GM21381 (cell line): Measurements from ENCODE around the gene FAF2.
A peak's percentile ranks its signal among the peaks of the same experiment; 100 is the strongest.
"Not testable (repeated sequence)": the region's sequence is repeated elsewhere in the genome, so short reads cannot be mapped to it uniquely, and the experiment has no call there.

ENCODE experiments used
- ATAC-seq: cut with Tn5 transposase; IDR thresholded peaks from one replicate; pipeline ENCODE4 v1.9.1; 2021; ENCODE audit warnings: mild to moderate bottlenecking, moderate library complexity; ENCODE audit not compliant: unreplicated experiment

The FAF2 gene

DNA sequence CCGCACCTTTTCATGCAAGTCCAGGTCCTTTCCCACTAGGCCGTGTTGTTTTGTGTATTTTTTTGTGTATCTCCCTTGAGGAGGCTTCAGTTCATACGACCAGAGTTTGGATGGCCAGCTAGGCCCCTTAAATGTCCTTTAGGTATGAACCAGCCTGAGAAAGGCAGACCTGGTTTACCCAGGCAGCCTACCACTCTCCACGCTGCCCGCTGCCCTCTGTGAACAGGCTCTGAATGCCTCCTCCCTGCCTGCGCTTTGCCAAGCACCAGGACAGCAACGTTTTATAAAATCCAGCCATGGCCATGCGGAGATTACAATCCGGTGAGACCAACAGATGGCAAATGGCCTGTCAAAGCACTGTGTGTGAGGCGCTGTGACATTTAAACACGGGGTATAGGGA, 31.2 kb upstream of the FAF2 start:
- ATAC-seq: no peak

DNA sequence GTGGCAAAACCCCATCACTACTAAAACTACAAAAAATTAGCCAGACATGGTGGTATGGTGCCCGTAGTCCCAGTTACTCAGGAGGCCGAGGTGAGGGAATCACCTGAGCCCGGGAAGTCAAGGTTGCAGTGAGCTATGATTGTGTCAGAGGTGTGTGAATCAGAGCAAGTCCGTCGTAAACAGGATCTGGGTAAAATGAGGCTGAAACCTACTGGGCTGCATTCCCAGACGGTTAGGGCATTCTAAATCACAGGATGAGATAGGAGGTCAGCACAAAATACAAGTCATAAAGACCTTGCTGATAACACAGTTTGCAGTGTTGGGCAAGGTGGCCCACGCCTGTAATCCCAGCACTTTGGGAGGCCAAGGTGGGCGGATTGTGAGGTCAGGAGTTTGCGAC, 29.9 kb upstream of the FAF2 start:
- no peak for ATAC-seq

DNA sequence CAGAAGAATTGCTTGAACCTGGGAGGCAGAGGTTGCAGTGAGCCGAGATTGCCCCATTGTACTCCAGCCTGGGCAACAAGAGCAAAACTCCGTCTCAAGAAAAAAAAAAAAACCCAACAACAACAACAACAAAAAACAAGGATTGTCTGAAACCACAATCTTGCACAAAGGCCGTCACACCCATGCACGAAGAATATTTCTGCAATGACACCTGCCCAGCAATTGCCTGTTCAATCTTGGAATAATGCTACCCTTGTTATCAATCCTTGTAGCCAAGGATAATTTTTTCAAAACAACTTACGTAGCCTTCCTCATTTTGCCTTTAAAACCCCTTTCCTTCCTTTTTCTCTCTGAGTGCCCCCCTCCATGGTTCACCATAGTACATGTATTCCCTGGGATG, 28.1 kb upstream of the FAF2 start:
- no peak for ATAC-seq

DNA sequence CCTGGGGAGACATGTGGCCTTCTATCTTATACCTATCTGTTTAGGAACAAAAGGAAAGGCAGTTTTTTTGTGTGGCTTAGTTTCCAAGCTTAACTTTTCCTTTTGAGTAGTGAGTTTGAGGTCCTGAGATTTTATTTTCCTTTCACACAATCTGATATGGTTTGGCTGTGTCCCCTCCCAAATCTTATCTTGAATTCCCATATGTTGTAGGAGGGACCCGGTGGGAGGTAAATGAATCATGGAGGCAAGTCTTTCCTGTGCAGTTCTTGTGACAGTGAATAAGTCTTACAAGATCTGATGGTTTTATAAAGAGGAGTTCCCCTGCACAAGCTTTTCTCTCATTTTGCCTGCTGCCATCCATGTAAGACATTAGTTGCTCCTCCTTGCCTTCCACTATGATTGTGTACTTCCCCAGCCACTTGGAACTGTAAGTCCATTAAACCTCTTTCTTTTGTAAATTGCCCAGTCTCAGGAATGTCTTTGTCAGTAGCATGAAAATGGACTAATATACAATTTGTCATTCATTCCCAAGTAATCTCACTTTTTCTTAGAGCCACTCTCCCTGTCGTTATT, 27.1 kb upstream of the FAF2 start:
- ATAC-seq: no peak

DNA sequence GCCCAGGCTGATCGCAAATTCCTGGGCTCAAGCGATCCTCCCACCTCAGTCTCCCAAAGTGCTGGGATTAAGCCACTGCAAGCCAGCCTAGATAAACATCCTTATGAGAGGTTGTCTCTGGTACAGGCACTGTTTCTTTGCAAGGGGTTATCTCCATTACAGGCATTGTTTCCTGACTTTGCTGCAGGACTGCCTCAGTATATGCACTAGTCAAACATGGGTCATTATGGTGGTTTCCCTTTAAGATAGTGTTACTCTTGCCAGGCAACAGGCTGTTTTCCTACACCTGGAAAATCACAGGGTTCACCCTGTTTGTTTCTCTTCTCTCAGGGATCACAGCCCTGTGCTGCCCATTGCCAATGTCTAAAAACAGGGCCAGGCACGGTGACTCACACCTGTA, 24.0 kb upstream of the FAF2 start:
- ATAC-seq: no peak

DNA sequence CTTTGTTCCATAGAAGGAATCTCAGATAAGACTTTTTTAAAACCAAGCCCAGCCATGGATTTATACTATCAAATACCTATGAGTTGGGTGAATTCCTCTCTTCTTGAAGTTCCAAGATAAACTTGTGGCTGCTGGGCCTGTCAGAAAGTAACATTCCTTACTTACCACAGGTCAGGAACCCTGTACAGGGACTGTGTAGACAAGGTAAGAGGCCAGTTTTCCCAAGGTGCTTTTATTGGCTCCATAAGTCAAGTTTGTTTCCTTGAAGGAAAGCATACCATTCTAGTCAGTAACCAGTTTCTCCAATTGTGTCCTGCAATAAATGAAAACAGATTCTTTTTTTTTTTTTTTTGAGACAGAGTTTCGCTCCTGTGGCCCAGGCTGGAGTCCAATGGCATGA, 23.0 kb upstream of the FAF2 start:
- ATAC-seq: no peak

DNA sequence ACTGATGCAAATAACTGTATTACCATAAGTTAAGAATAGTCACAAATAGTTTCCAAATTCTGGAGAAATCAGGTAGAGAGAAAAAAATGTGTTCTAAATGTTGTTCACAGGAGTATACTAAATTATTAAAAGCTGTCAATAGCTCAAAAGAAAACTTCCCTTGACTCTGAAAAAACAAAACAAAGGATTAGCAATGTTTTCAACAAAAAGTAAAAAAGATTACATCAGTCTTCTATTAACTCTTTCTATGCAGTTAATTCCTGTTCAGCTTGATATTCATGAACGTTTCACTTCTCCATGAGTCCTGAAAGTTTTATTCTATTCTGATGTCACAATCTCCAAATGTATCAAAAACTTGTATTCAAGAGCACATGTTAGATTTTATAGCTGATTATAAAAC, 22.4 kb upstream of the FAF2 start:
- no peak for ATAC-seq

- ATAC-seq: no peak
These were observed 21.3 kb upstream of the FAF2 start for GRCh38 chr5:176426876-176427275.

DNA sequence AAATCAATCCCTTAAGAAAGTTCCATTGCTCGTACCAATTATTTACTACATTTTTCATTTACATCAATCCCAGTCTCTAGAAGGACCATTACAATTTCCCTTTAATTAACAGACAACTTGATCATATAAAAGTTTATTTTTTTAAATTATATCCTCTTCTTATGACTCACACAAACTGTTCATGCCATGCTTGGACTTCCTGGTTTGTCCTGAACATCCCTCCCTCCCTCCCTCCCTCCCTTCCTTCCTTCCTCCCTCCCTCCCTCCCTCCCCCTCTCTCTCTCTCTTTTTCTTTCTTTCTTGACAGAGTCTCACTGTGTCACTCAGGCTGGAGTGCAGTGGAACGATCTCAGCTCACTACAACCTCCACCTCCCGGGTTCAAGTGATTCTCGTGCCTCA, 20.2 kb upstream of the FAF2 start:
- no peak for ATAC-seq

DNA sequence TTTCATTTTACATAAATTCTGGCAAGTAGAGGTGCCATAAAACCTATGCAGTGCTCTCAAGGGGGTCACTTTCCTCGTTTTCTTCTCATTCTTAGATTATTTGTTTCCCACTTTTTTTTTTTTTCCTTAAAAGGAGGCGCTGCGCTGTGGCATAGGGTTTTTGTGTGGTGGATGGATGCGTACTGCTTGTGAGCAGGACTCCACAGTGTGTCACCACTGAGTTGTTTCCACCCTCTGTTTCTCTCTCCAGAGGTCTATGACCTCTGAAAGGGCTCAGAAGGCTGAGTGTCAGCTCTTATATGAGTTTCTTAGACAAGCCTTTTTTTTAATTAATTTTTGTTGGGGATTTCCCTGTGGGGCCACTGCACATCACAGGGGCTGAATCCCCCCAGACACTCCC, 18.2 kb upstream of the FAF2 start:
- ATAC-seq: no peak

- ATAC-seq: no peak
These were observed 15.5 kb upstream of the FAF2 start for GRCh38 chr5:176432707-176433106.

DNA sequence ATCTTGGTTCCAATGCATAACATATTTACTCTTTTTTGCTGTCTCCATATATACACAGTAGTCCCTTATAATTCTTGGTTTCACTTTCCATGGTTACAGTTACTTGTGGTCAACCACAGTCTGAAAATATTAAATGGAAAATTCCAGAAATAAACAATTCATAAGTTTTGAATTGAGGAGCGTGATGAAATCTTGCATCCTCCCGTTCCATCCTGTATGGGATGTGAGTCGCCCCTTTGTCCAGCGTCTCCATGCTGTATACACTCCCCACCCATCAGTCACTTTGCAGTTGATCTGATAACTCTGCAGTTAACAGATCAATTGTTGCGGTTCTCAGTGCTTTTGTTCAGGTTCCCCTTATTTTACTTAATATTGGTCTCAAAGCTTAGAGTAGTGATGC, 11.5 kb upstream of the FAF2 start:
- ATAC-seq: peak; percentile 64

DNA sequence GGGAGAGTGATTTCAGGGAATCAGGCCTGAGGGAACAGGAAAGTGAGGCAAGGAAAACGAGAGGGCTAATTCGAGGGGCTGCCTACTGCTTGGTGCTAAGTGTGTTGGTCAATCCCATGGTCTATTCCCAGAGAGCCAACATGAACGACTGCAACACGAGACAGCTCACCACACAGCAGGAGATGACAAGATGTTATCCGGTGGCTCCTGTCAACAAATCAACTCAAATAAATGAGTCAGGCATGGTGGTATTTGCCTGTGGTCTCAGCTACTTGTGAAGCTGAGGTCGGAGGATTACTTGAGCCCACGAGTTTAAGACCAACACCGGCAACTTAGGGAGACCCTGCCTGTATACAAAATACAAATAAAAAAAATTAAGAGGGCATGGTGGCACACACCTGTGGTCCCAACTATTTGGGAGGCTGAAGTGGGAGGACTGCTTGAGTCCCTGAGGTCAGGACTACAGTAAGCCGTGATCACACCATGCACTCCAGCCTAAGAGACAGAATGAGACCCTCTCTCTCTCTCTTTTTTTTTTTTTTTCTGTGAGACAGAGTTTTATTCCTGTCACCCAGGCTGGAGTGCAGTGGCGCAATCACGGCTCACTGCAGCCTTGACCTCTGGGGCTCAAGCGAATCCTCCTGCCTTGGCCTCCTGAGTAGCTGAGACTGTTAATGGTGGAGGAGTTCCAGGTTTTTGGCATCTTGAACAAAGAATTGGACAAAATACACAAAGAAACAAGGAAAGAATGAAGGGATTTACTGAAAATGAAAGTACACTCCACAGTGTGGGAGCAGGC, 9.0 kb upstream of the FAF2 start:
- ATAC-seq: no peak

GRCh38 chr5:176440927-176441706, 7.1 kb upstream of the FAF2 start:
- ATAC-seq: no peak

GRCh38 chr5:176441921-176442323, 6.3 kb upstream of the FAF2 start:
- ATAC-seq: no peak

DNA sequence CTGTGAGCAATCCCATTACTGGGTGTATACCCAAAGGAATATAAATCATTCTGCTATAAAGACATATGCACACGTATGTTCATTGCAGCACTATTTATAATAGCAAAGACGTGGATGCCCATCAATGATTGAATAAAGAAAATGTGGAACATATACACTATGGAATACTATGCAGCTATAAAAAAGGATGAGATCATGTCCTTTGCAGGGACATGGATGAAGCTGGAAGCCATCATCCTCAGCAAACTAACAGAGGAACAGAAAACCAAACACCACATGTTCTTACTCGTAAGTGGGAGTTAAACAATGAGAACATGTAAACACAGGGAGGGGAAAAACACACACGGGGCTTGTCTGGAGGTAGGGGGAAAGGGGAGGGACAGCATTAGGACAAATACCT, 5.3 kb upstream of the FAF2 start:
- not testable (repeated sequence) for ATAC-seq

GRCh38 chr5:176444742-176445141, 3.4 kb upstream of the FAF2 start:
- ATAC-seq: no peak

GRCh38 chr5:176446028-176446665, 2.0 kb upstream of the FAF2 start:
- no peak for ATAC-seq

- ATAC-seq: no peak
These were observed 1.1 kb upstream of the FAF2 start for GRCh38 chr5:176446884-176447590.

DNA sequence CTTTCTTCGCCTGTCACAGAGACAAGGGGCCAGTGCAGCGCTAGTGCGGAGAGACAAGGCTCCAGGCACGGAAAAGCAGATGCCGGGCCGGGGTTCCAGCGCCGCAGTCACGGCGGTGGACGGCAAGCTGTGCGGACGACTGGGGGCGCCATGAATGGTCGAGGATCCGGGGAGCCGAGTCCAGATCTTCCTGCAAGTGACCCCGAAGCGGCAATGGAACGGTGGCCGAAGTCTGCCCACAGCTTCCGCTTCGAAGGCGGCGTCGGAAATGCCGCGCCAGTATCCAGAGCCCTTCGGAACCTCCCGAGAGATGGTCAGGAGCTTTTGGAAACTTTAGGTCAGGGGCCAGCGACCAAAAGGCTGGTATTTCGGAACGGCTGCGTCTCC, 601 bp upstream of the FAF2 start:
- peak; percentile 28 for ATAC-seq

DNA sequence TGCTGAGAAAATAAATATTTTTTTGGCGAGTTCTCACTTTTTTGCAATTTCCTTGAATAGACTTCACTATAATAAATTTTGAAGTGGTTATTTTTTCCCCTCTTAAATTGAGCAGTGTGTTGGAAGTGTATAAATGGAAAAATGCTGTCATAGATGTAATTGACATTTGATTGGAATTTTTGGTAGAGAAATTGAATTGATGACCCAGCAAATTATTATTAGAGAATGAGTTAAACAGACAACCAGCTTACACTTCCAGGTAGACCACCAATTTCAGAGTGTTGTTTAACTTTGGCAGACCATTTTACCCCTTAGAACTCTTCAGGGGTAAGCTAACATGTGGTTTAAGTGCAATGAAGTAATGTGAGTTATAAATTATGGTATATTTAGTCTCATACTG, 1.9 kb downstream of the FAF2 start:
- no peak for ATAC-seq
